Forelimb muscle (tissue), 1 donor: ENCODE data around the gene CENPB. TPM values are rescaled to one million over a fixed set of nuclear protein-coding genes. Genes with fewer than 3 reads are reported as not detected.

Source experiments
- DNase-seq: peaks from one replicate; pipeline ENCODE4 v3.0.0-alpha.2; 2013; ENCODE audit warnings: low read depth
- polyA plus RNA-seq: library from polyadenylated mRNA; unstranded; fragments of 120-200 nt; gene quantifications from one replicate; pipeline ENCODE4 v1.2.1, GENCODE V29; 2013; ENCODE audit not compliant: insufficient read length

Gene CENPB
- polyA plus RNA-seq, 1 donor, result 44.4 TPM

DNA sequence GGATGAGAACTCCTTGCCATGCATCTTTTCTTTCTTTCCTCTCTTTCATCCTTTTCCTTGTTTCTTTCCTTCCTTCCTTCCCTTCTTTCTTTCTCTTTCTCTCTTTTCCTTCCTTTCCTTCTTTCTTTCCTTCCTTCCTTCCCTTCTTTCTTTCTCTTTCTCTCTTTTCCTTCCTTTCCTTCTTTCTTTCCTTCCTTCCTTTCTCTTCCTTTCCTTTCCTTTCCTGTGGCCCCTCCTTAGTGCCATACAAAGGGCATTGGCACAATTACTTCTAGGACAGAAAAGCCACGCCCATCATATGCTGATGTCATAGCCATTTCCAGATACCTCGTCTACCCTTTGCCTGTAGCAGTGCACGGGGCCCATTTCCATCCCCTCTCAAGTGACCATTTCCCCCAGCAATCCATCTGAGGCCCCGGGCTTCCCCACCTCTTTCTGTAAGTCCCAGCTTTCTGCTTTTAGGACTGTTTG is 2.2 kb upstream of the CENPB start:
- no peak for DNase-seq

DNA sequence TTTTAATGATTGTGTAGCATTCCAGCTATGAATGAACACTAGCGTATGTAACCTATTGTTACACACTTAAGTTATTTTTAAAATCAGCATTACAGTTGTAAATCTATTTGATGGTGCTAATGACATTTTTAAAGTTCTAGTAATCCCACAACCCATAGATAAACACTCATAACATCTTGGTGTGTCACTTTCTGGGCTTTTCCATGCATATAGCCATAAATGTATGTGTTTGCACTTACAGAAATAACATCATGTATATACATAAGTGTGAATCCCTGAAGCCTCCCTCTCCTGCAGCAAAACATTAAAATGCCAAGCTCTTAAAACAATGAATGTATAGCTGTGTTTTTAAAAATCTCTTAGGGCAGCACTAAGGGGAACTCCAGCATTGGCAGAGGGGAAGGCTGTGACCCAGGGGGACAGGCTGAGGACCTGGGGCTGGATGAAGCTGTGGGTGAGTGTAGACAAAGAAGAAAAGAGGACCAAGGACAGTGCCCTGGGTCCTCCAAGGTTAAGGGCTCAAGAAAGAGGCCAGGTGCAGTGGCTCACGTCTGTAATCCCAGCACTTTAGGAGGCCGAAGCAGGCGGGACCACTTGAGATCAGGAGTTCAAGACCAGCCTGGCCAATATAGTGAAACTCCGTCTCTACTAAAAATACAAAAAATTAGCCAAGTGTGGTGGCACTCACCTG is 929 bp upstream of the CENPB start:
- no peak for DNase-seq

DNA sequence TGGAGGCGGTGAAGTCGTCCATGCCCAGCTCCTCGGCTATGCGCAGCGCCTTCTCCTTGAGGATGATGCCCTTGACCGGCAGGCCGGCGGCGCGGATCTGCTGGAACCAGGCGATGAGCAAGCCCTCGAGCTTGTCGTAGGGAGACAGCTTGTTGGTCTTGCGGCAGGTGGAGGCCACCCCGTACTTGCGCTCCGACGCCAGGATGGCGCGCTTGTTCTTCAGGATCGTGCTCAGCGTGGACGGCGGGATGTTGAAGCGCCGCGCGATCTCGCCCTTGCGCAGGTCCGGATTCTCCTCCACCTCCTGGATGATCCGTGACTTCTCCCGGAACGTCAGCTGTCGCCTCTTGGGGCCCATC is 435 bp downstream of the CENPB start:
- DNase-seq, result no peak

DNA sequence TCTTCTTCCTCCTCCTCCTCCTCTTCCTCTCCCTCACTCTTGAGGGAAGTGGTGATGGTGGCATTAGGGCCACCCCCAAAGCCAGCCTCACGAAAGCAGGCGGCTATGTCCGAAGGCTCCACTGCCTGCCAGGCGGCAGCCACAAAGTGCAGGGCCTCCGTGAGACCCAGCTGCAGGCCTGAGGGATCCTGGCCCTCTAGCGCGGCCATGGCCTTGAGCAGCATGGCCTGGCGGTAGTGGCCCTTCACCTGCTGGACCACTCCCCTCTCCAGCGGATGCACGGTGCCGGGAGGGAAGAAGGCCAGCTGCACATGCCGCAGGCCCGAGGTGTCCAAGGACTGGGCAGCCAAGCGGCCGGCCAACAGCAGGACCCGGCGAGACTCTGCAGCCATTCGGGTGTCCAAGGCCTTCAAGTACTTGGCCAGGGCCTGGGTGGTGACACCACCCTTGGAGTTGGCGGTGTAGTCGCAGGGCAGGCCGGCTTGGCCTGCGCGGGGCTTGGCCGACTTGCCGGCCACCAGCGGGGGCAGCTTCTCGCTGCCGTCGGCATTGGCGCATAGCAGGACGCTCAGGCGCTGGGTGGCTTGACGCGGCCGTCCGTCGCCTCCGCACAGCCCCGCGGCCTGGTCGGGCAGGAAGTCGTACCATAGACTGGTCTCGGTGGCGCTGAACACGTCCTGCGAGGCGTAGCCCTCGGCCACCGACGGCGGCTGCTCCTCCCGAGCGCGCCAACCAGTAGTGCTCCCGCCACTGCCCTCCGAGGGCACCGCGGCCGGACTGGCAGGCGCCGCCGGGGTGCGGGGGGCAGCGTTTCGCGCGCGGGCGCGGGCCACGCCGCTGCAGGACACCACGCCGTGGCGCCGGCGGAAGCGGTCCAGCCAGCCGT is 1.1 kb downstream of the CENPB start:
- DNase-seq, result no peak

DNA sequence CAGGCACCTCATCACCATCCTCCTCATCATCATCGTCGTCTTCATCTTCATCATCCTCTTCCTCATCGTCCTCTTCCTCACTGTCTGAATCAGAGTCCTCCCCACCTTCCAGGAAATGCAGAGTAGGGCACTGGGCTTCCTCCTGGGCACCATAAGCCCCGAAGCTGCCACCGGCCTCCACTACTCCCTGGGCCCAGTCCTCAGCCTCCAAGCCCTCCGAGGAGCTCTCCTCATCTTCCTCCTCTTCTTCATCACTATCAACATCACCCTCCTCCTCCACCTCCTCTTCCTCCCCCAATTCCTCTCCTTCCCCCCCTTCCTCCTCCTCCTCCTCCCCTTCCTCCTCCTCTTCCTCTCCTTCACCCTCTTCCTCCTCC is 1.7 kb downstream of the CENPB start:
- no peak for DNase-seq

DNA sequence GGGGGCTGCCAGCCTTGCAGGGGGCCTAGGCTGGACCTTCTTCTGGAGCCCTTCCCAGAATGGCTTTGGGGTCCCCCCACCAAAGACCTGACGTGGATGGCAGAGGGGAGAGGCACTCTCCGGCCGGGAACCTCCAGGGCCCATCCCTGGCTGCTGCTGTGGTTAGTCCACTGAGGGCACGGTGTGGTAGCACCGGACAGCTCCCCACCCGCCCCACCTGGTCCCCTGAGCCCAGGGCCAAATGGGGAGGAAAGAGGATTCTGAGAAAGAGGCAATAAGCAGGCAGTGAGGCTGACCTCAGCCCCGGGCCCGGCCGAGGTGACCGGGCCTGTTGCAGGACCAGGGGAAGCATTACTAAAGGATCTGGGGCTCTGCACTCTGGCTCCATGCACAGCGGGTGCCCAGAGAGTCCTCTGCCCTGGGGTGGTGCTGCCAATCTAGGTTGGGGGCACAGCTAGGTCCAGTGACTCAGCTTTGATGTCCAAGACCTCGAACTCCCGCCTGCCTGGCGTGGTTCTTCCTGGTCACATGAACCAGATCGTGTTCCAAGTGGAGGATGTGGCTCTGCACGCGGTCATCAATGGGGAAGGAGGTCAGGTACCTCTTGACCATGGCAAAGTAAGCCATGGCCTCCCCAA is 2.2 kb downstream of the CENPB start:
- no peak for DNase-seq

DNA sequence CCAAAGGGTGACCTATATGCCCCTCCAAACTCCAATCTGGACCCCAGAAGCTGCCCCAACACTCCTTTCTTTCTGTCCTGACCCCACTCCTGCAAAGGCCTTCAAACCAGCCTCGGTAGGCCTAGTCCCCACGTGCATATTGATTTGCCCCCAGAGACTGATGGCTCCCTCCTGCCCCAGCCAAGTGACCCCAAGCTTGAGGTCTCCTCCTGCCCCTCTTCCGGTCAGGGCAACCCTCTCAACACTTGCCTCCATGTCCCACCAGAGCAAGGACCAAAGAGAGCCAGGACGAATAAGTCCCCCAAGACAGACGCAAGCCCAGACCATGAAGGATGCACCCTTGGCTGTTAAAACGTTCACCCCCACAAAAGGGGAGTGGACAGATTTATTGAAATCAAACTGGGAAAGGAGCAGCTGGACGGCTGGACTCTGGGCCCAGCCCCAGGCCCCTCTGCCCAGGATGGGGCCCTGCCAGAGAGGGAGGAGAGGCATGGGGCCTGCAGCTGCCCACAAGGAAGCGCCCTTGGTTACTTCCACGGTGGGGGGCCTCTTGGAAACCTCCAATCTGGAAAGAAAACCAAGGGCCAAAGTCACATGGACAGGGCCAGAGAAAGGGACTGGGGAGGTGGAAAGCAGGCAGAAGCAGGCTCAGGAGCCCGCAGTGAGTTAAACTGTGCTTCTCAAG is 2.9 kb downstream of the CENPB start:
- DNase-seq, result no peak

DNA sequence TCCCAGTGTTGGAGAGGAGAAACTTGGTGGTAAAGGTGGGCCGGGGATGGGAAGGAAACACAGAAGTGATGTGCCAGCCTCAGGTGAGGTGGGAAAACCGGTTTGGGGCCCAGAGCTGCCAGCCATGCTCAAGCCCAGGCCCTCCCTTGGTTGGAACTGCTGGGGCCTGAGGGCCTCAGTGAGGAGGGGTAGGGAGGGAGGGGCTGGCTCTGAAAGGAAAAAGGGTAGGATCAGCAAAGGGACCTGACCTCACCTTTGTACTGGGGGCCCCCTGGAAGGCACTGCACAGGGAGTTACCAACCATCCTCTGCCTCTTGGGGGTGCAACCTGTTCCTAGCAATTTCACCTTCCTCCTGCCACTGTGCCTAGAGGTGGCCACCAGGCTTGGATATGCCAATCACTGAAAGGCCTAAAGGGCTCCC is 3.5 kb downstream of the CENPB start:
- no peak for DNase-seq

DNA sequence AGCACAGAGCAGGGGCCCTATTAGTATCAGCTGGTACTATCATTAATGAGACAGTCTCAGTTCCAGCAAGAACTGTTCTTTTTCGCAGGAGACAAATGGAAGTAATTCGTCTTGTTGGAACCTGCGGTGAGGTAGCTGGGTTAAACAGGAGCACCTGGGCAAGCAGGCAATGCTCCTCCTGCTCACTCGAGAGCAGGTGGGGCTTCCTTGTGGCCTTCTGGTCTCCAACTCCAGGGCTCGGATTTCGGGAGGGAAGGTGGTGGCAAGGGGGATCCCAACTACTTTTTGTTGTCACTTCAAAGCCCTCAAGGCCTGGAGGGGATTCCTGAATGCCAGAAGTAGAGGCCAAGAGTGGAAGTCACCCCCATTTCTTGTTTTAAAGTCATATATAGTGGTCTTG is 3.9 kb downstream of the CENPB start:
- no peak for DNase-seq

DNA sequence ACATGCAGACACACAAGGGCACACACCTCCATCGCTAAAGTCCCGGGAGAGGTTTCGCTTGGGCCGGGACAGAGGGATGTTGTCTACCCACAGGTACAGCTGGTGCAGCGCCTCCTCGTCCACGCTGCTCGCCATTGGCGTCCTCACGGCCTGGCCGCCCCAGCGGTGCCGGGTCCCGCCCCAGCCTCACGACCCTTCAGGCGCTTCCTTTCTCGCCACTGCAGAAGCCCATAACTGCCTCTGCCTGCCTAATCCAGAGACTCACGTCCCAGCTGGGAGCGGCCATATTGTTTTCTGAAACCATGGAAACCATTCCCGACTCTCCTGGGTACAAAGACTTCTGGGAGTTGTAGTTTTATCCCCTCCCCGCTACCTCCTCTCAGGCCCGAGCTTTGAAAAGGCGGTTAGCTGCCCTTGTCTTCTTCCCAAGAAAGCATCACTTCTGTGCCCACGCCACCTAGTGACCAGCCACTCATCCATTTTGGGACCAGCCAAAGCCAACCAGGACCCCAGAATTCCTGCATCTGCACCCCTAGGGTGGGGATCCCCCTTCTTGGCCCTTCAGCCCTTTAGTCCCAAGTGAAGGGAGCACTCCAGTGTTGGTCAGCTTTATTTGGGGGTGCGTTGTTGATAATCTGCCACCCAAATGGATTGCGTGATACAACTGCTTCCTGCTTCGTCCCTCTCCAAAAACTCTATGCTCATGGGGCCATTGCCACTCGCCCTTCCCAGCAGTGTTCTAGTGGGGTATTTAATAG is 5.2 kb downstream of the CENPB start, which contains the start of gene SPEF1:
Gene SPEF1, minus strand, starts transcription at position 296 of the 758 bp plus-strand sequence. Its CDS starts 161 bp downstream, at position 135.
- peak; percentile 79 for DNase-seq

DNA sequence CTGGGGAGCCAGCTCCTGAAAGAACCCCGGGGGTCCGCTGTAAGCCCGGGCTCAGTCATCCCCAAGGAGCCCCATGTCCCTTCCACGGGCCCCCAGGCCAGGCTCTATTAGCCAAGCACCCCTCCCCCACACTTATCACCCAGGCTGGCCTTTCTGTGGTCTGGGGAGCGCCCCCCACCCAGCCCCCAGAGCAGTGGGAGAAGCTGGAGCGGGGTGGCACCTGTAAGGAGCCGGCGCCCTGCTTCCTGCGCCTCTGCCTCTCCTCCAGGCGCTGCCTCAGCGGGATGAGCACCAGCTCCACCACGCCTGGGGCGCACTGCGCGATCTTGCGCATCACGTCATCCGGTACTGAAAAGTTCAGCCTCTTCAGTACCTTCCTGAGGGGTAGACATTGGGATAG is 7.6 kb downstream of the CENPB start:
- DNase-seq, result no peak

DNA sequence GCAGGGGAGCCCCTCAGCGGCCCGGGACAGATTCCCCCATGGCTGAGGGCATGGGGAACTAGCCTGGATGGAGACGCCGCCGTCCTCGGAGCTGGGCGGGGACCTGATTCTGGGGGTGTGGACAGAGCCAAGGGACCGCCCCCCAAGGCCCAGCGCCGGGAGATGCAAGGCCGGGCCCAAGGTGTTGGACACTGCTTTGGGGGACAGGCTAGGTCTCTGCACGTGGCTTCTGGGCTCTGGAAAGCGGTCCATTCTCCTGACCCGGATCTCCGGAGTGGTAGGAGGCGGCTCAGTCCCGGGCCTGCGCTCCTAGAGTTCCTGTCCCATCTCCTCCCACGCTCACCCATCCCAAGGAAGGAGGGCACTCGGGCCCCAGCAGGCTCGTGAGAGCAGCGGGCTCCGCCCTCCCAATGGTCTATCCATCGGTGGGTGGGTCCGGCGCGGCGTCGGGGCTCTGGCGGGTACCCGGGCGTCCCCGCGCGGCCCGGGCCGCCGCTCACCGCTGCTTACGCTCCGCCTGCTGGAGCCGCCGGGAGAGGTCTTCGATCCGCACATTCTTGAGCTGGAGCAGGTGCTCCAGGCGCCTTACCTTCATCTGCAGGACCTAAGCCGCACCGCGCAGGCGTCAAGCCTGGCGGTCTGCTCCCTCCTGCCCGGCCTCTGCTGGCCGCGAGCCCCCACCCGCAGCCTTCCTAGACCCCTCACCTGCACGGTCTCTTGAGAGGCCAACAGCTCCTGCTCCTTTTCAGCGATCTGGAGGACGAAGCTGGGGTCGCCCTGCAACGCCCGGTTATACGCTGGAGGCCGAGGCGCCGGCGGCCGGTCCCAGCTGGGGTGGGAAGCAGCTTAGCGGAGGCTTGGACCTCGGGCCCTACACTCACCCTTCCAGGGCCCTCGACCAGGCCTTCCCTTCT is 8.6 kb downstream of the CENPB start:
- DNase-seq, result no peak

DNA sequence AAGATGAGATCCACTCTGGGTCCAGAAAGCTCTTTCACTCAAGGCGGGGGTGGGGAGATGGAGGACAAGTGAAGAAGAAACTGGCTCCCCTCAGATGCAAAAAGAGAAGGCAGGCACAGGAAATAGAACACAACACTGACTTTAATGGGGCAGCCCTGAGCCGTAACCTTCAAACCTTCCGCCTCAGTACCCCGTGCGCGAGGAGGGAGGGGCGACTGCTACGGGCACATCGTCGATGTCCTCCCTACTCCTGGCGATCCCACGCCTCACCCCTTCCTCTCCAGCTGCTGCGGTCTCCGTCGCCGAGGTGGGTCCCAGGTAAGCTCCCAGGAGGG is 9.2 kb downstream of the CENPB start:
- DNase-seq, result no peak

DNA sequence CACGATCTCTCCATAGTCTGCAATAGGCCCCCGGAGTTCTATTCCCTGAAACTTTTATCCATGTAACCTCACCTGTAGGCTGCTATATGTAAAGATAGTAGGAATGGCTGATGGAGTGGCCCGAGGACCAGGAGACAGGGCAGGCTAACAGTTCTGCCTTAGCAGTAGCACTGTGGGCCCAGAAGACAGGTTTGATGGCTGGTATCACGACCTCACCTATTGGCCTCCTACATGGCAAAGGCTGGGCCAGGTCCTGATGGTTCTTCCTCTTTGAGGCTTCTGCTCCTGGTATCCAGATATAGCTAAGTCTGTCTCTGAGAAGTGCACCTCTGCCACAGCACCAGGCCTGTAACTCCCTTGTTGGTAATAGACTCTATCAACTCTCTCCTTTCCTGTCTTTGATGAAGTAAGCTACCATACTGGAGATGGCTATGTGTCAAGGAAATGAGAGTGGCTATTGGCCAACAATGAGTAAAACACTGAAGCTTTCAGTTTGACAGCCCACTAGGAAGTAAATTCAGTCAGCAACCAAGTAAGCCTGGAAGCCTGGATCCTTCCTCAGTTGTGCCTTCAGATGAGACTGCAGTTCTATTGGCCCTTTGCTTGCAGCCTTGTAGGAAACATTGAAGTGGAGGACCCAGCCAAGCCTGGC is 11.0 kb downstream of the CENPB start:
- DNase-seq, result no peak

DNA sequence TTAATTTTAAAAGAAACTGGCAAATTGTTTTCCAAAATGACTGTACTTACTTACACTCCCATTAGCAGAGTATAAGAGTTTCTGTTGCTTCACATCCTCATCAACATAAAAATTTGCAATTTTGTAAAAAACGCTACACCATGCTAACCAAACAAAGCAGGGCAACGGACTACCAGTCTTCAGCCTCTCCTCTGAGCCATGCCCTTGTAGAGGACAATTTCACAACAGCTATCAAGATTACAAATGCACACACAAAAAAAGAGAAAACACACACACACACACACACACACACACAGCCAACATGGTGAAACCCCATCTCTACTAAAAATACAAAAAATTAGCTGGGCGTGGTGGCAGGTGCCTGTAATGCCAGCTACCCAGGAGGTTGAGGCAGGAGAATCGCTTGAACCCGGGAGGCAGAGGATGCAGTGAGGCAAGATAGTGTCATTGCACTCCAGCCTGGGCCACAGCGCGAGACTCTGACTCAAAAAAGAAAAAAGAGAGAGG is 14.9 kb downstream of the CENPB start:
- DNase-seq, result no peak

DNA sequence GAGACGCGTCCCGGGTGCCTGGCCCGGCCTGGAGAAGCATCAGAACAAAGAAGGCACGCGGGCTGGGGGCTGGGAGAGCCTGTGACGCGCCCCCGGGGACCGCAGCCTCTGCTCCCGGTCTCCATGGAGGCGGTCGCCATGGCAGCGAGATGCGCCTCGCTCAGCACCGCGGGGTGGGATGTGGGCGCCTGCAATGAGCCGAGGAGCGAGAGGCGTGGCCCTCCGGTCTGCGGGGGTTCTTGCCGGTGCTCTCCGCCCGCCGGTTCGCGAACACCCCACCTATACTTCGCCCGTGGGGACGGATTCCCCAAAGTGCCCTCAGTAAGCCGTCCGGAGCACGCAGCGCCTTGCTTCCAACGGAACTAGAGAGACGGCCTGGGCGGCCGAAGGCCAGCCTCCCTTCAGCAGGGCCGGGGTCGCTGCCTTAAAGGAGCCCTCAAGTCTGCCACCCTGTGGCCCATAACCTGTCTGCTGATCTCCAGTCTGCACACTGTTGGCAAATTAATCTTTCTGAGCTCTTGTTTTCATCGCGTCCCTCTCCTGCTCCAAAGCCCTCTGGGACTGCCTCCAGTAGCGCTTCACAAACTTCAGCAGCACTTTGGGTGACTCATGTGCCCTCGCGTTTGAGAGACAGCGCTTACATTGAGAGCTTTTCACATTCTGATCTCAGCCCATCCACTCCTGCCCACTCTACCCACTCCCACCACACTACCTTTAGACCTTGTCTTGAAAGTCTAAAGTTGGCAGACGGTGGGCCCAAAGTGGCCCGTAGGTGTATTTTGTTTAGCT is 18.0 kb downstream of the CENPB start:
- DNase-seq, result no peak

DNA sequence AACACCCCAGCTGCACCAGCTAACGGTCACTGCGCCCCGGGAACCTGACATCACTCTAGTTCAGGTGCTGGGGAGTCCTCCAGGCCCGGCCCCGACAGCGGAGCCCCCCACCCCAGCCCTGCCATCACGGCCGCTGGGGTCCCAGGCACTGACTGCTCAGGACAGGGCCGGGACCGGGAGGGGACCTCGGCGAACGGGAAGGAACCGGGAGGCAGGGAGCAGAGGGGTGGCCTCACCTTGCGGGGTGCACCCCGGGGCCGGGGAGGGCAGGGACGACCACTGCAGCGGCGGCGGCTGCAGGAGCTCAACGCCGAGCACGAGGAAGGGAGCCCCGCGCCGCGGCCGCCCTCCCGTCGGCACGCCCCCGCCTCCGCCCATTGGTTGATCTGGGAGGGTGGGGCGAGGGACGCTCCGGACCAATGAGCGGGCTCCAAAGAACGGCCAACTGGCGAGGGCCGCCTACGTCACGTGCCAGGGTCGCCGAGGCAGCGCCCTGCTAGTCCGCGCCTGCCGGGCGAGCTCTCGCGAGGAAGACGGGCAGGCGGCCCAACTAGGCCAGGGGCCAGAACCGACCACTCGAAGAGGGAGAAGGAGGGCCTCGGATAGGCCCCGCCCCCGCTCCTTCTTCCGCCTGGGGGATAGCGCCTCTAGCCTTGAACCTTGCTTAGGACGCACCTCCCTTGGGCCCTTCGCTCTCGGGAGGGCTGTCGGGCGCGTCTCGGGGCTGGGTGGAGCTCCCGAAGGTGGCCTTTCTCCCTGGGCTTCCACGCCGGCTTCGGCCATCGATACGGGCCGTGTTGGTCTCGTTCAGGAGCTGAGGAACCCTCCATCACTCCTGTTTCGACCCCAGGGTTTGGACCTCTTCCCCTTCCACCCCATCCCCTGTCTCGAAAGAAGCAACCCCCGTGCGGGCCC is 18.9 kb downstream of the CENPB start, which contains the start of gene ADISSP:
Gene ADISSP, minus strand, starts transcription at position 327 of the 915 bp plus-strand sequence. CDS start 7,653 bp downstream, outside the sequence.
- DNase-seq, result peak; percentile 90

DNA sequence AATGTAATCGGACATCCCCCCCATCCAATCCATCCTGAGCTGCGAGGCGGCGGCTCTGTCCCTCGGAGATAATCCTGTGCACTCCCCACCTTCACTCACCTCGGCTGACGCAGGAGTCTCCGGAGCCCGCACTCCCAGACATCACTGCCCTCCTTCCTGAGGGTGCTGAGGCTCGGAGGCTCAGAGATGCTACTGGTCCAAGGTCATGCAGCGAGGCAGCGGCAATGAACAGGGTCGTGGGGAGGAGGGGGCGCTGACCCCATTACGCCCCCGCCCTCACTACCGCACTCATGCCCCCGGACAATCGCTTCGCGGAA is 19.5 kb downstream of the CENPB start:
- no peak for DNase-seq
